Measurements from ENCODE around the gene GATA2. TPM values are rescaled to one million over a fixed set of nuclear protein-coding genes. Genes with fewer than 3 reads are reported as not detected.

GATA2 gene
- total and polyA plus RNA-seq, 2 experiments from 2014 or later, result 0.52 to 0.83 TPM

- Mint-ChIP-seq H3K36me3 (ENCODE audit: low read depth) (no peaks in the 10 kb centered on the region), H3K27ac (no peak overlapping the region), H3K4me1 (no peaks in the 10 kb centered on the region), H3K27me3 (ENCODE audit: insufficient read depth, low read depth, poor library complexity) (peaks cover 39% of the 10 kb centered on the region), H3K9me3 (no peaks in the 10 kb centered on the region; the same call in 1 of the 3 replicates), H3K4me3 (no peak overlapping the region)
- DNase-seq (ENCODE audit: low spot score), result no peak
- Histone ChIP-seq H3K4me2 (no peak overlapping the region), H3K4me1 (ENCODE audit: insufficient read depth) (no peaks in the 10 kb centered on the region), H4K20me1 (replicated peaks; ENCODE audit: insufficient read depth) (no peaks in the 10 kb centered on the region), H3K36me3 (ENCODE audit: insufficient read depth) (no peaks in the 10 kb centered on the region), H3K9me2 (ENCODE audit: insufficient read depth) (no peaks in the 10 kb centered on the region), H2AFZ (no peak overlapping the region), H3K79me2 (replicated peaks; ENCODE audit: insufficient read depth) (no peaks in the 10 kb centered on the region), H3K4me3 (no peak overlapping the region), H3K27ac (ENCODE audit: low read depth) (no peak overlapping the region), H3F3A (replicated peaks; ENCODE audit: low read depth) (no peaks in the 10 kb centered on the region), H3K27me3 (ENCODE audit: insufficient read depth) (no peaks in the 10 kb centered on the region)
- no peak for TF ChIP-seq REST (IDR thresholded peaks at IDR 0.05; ENCODE audit: unreplicated experiment)
- TF ChIP-seq JUNB (IDR thresholded peaks at IDR 0.05; ENCODE audit: unreplicated experiment), result no peak
- TF ChIP-seq, protein P1, sequence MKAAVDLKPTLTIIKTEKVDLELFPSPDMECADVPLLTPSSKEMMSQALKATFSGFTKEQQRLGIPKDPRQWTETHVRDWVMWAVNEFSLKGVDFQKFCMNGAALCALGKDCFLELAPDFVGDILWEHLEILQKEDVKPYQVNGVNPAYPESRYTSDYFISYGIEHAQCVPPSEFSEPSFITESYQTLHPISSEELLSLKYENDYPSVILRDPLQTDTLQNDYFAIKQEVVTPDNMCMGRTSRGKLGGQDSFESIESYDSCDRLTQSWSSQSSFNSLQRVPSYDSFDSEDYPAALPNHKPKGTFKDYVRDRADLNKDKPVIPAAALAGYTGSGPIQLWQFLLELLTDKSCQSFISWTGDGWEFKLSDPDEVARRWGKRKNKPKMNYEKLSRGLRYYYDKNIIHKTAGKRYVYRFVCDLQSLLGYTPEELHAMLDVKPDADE (IDR thresholded peaks at IDR 0.05), result no peak
- no peak for TF ChIP-seq CTCF (conservative IDR thresholded peaks at IDR 0.05; ENCODE audit: low read depth in 2 of 2)
- TF ChIP-seq STAT1 (IDR thresholded peaks at IDR 0.05; ENCODE audit: unreplicated experiment), result no peak
- no peak for TF ChIP-seq EZH2phosphoT487 (IDR thresholded peaks at IDR 0.05; ENCODE audit: unreplicated experiment)
- TF ChIP-seq NANOG (IDR thresholded peaks at IDR 0.05; ENCODE audit: borderline replicate concordance), result no peak
- no peak for TF ChIP-seq ZNF114 (CRISPR knock-in tag; IDR thresholded peaks at IDR 0.05)
- no peak for TF ChIP-seq ZNF331 (CRISPR knock-in tag; IDR thresholded peaks at IDR 0.05; ENCODE audit: low read depth)
- no peak for TF ChIP-seq CREB1 (CRISPR knock-in tag; IDR thresholded peaks at IDR 0.05; ENCODE audit: low read depth)
- TF ChIP-seq EZH2 (IDR thresholded peaks at IDR 0.05; ENCODE audit: low read depth, unreplicated experiment), result no peak
- no peak for TF ChIP-seq POLR2AphosphoS5 (IDR thresholded peaks at IDR 0.05; ENCODE audit: low read depth)
- TF ChIP-seq, protein P2, sequence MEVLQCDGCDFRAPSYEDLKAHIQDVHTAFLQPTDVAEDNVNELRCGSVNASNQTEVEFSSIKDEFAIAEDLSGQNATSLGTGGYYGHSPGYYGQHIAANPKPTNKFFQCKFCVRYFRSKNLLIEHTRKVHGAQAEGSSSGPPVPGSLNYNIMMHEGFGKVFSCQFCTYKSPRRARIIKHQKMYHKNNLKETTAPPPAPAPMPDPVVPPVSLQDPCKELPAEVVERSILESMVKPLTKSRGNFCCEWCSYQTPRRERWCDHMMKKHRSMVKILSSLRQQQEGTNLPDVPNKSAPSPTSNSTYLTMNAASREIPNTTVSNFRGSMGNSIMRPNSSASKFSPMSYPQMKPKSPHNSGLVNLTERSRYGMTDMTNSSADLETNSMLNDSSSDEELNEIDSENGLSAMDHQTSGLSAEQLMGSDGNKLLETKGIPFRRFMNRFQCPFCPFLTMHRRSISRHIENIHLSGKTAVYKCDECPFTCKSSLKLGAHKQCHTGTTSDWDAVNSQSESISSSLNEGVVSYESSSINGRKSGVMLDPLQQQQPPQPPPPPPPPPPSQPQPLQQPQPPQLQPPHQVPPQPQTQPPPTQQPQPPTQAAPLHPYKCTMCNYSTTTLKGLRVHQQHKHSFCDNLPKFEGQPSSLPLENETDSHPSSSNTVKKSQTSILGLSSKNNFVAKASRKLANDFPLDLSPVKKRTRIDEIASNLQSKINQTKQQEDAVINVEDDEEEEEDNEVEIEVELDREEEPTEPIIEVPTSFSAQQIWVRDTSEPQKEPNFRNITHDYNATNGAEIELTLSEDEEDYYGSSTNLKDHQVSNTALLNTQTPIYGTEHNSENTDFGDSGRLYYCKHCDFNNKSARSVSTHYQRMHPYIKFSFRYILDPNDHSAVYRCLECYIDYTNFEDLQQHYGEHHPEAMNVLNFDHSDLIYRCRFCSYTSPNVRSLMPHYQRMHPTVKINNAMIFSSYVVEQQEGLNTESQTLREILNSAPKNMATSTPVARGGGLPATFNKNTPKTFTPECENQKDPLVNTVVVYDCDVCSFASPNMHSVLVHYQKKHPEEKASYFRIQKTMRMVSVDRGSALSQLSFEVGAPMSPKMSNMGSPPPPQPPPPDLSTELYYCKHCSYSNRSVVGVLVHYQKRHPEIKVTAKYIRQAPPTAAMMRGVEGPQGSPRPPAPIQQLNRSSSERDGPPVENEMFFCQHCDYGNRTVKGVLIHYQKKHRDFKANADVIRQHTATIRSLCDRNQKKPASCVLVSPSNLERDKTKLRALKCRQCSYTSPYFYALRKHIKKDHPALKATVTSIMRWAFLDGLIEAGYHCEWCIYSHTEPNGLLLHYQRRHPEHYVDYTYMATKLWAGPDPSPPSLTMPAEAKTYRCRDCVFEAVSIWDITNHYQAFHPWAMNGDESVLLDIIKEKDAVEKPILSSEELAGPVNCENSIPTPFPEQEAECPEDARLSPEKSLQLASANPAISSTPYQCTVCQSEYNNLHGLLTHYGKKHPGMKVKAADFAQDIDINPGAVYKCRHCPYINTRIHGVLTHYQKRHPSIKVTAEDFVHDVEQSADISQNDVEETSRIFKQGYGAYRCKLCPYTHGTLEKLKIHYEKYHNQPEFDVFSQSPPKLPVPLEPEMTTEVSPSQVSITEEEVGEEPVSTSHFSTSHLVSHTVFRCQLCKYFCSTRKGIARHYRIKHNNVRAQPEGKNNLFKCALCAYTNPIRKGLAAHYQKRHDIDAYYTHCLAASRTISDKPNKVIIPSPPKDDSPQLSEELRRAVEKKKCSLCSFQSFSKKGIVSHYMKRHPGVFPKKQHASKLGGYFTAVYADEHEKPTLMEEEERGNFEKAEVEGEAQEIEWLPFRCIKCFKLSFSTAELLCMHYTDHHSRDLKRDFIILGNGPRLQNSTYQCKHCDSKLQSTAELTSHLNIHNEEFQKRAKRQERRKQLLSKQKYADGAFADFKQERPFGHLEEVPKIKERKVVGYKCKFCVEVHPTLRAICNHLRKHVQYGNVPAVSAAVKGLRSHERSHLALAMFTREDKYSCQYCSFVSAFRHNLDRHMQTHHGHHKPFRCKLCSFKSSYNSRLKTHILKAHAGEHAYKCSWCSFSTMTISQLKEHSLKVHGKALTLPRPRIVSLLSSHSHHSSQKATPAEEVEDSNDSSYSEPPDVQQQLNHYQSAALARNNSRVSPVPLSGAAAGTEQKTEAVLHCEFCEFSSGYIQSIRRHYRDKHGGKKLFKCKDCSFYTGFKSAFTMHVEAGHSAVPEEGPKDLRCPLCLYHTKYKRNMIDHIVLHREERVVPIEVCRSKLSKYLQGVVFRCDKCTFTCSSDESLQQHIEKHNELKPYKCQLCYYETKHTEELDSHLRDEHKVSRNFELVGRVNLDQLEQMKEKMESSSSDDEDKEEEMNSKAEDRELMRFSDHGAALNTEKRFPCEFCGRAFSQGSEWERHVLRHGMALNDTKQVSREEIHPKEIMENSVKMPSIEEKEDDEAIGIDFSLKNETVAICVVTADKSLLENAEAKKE (CRISPR knock-in tag; IDR thresholded peaks at IDR 0.05), result no peak
- ATAC-seq, result no peak
These were observed 30.1 kb downstream of the GATA2 start for GRCh38 chr3:128462931-128463330.

Measured in GM23338 (cell line).